Measurements from ENCODE around the gene OR51E1.

- TF ChIP-seq POLR2AphosphoS5 (IDR thresholded peaks at IDR 0.05) (peak; percentile 35 to 80 (median 77)), CTCF (IDR thresholded peaks at IDR 0.05) (no peak), POLR2A (IDR thresholded peaks at IDR 0.05) (peak in 1 of 4 donors; percentile 46), EP300 (IDR thresholded peaks at IDR 0.05) (no peak)
Measured at GRCh38 chr11:4607781-4608666, 35.8 kb upstream of the OR51E1 start, which contains the start of gene TRIM68.
